KOPT-K1 (cell line): Measurements from ENCODE around the gene ATF7.
A peak's percentile ranks its signal among the peaks of the same experiment; 100 is the strongest.

Experiments
- H3K27ac ChIP-seq: fragments of 200-600 bp; sonication (generic); 2 replicates; pipeline ENCODE4 v1.5.1; 2016; ENCODE audit warnings: antibody characterized with exemption, mild to moderate bottlenecking, low read depth, low read length; ENCODE audit not compliant: poor library complexity, severe bottlenecking
- H3K36me3 ChIP-seq: fragments of 200-600 bp; sonication (generic); 2 replicates; pipeline ENCODE4 v1.5.1; 2017; ENCODE audit warnings: antibody characterized with exemption, mild to moderate bottlenecking, low read length, moderate library complexity; ENCODE audit not compliant: insufficient read depth
- H3K9me3 ChIP-seq: fragments of 200-600 bp; sonication (generic); 2 replicates; pipeline ENCODE4 v1.5.1; 2017; ENCODE audit warnings: antibody characterized with exemption, low read length, mild to moderate bottlenecking; ENCODE audit not compliant: insufficient read depth, poor library complexity, severe bottlenecking

Gene ATF7

DNA sequence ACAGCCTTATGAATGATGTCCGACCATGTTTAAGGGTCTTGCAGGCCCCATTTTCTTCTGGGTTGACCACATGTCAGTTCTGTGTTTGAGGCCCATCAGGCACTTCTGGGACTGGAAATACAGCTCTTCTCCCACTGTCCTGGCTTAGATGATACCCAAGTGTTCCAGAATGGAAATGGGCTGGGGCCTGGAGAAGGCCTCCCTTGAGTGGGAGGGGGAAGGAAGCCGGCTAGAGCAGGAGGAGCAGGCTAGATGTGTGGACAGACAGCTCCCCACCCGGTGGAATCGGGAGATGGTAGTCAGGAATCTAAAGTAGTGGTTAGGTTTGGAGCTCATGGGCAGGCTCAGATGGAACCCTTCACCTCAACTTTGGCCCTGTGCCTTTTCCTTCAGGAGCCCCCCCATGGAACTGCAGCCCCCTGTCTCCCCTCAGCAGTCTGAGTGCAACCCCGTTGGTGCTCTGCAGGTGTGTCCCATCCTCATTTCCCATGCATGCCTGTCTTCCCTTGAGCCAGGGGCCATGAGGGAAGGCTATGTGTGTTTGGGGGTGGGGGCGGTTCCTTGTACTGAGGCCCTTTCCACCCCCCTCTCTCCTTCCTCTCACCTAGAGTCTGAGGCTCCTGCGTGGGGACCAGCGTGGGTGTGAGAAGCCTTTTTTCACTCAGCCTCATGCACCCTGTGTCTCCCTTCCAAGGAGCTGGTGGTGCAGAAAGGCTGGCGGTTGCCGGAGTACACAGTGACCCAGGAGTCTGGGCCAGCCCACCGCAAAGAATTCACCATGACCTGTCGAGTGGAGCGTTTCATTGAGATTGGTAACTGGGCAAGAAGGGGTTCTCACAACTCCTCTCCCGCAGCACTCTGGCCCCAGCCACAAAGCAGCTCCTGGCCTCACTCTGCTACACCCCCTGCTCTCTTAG is 121.9 kb downstream of the ATF7 start:
- Histone ChIP-seq H3K27ac (no peak overlapping the region), H3K9me3 (no peaks in the 10 kb centered on the region), H3K36me3 (peaks cover 43% of the 10 kb centered on the region)

DNA sequence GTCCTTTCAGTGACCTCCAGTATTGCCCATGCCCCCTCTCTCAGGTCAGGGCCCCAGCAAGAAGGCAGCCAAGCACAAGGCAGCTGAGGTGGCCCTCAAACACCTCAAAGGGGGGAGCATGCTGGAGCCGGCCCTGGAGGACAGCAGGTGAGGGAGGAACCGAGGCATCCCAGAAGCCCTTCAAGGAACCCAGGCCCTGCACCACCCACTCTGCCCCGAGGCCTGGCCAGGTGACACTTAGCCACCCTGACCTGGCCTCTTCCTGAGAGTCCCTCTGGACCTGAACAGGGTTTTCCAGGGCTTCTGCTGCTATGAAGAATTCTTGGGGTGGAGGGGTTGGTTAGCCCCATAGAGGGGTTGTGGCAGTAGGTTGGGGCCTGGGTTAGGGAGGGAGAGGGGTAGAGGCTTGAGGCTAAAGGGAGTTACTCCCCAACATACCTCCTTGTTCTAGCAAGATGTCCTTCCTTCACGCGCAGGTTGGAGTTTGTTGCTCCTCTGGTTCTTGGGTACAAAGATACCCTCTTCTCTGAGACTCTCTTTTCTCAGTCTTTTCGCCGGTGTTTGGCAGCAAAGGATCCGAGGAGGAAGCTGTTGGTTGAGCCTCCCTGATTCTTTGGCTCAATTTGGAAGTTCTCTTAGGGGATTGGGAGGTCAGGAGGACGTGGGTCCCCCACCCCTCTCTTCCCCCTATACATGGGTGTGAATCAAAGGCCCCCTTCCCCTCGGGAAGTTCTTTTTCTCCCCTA is 123.0 kb downstream of the ATF7 start:
- Histone ChIP-seq H3K9me3 (no peaks in the 10 kb centered on the region), H3K36me3 (peaks cover 43% of the 10 kb centered on the region), H3K27ac (no peak overlapping the region)

DNA sequence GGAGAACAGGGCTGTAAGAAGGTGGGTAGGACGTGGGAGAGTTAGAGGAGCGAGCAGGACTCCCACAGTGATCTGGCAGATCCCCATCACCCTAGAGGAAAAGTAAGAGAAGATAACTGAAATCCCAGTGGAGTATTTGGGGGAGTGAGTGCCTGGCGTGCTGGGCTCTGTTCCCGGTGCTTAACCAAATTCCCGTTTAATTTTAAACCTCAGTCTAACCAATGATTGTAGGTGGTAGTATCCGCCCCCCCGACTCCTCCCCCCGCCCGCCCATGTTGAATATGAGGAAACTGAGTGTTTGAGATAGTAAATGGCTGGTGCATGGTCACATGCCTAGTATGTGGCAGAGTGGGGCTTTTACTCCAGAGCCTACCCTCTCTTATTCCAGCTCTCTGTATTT is 123.9 kb downstream of the ATF7 start:
- Histone ChIP-seq H3K27ac (peak overlapping the region; percentile 92), H3K9me3 (no peaks in the 10 kb centered on the region), H3K36me3 (peaks cover 38% of the 10 kb centered on the region)

DNA sequence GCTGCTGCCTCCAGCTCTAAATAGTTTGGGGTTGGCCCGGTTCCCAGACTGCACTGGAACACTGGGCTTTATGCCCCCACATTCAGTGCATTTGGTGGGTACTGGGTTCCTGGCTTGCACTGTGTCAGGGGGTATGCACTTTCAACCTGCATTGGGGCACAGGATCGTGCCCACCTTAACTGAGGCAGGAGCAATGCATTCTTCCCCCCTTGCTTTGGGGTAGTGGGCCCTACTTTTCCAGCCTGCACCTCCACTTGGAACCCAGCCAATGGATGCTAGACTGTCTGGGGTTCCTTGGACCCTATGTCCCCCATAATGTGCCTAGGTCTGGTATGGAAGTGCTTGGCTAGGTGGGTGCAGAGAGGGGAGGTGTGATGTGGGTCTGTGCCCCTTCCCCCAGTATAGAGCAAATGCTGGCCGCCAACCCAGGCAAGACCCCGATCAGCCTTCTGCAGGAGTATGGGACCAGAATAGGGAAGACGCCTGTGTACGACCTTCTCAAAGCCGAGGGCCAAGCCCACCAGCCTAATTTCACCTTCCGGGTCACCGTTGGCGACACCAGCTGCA is 124.5 kb downstream of the ATF7 start:
- peaks cover 32% of the 10 kb centered on the region for H3K36me3 ChIP-seq
- H3K27ac ChIP-seq = peak overlapping the region; percentile 92

GRCh38 chr12:53500776-53501614 is 125.2 kb downstream of the ATF7 start, which contains the start of gene TARBP2:
Gene TARBP2 (plus strand): TSS chr12:53501283. CDS start chr12:53501409, 126 bp downstream.
- peaks cover 25% of the 10 kb centered on the region for H3K36me3 ChIP-seq
- H3K27ac ChIP-seq = peak within 1 kb of the TSS; percentile 92
- H3K9me3 ChIP-seq = no peaks in the 10 kb centered on the region

More for the DNA sequence above, 124.5 kb downstream of the ATF7 start:
- H3K9me3 ChIP-seq = no peaks in the 10 kb centered on the region

DNA sequence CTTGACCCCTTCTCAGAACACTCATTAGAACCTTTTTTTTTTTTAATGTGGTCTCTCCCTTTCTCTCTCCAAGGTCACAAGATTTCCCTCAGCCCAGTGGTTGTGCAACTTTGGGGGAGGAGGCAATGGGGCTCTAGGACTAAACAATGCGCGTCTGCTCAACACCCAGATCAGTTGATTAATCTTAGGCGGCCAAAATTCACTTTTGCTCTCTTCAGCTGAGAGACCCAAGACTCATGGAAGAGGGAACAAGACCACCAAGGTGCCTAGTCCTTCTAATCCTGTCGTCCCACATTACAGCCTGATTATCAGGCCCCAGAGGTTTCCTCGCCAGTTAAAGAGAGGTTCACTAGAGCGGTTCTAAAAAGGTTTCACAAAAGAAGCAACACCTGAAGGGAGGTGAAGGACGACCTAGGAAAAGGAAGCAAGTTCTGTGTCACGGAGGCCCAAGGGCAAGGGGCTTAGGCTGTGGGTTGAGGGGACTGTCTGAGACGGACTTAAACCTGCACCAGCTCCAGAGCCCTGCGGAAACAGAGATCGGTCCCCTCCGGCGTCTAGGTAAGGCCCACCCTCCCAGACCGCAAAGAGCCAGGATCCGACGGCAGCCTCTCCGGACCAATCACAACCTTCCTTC is 125.9 kb downstream of the ATF7 start:
- H3K36me3 ChIP-seq = peaks cover 17% of the 10 kb centered on the region
- H3K9me3 ChIP-seq = no peaks in the 10 kb centered on the region
- H3K27ac ChIP-seq = peak overlapping the region; percentile 92

DNA sequence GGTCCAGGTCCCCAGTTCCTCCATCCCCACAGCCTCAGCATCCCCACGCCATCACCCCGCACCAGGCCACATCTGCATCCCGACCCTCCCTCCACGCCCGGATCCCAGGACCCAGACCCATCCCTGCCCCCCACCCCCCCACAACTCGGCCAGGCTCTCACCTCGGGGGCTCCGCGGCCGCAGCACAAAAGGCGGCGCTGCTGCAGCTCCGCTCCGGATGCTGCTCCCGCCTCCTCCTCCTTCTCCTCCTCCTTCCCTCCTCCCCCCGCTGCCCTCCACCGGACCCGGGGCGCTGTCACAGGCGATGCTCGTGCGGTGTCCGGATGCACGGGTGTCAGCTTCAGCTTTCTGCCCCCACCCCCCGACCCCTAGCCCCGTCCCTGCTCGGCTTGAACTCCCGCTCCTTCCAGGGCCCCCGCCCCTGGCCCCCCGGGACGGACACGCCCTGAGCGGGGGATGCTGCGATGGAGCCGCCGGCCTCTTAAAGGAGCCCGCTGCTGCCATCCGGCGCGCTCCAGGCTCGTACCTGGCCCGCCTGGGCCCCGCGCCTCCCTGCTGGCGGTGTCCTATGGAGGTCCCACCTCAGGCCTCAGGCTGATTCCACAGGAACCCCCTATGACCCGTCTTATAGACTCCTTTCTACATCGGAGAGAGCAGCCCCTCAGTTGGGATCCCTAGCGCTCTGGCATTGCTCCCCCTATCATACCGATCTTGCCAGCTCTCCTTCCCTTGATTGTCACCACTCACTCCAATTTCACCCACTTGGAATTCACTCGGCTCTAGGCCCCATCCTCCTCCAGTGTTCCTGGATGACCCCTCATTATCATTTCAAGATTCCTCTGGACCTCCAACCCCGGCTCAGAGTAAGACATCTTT is 126.7 kb downstream of the ATF7 start, which contains the start of gene MAP3K12:
TSS of gene MAP3K12 (minus strand) at position 193 of the 876 bp plus-strand sequence. CDS start 12,067 bp downstream, outside the sequence.
- H3K27ac ChIP-seq = peak within 1 kb of the TSS; percentile 92
- no peaks in the 10 kb centered on the region for H3K9me3 ChIP-seq
- peaks cover 10% of the 10 kb centered on the region for H3K36me3 ChIP-seq

- Histone ChIP-seq H3K27ac (peak overlapping the region; percentile 92), H3K9me3 (no peaks in the 10 kb centered on the region), H3K36me3 (no peaks in the 10 kb centered on the region)
Measured at GRCh38 chr12:53498235-53498630, 127.9 kb downstream of the ATF7 start.

DNA sequence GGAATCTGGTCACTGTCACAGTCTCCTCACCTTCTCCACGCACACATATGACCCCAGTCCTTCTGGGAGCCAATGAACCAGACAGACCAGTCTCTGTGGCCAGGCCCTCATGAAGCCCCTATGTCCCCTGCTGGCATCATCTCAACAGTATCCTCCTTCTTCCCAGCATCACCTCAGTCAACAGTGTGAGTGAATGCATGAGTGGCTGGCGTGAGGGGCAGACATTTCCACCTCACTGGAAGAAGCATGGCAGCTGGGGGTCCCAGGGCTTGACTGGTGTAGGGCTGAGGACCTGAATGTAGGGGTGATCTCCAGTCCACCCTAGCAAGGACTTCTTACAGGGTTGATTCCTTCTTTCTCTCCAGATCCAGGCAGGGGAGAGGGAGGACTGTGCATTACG is 128.7 kb downstream of the ATF7 start:
- Histone ChIP-seq H3K27ac (no peak overlapping the region), H3K36me3 (no peaks in the 10 kb centered on the region), H3K9me3 (no peaks in the 10 kb centered on the region)

DNA sequence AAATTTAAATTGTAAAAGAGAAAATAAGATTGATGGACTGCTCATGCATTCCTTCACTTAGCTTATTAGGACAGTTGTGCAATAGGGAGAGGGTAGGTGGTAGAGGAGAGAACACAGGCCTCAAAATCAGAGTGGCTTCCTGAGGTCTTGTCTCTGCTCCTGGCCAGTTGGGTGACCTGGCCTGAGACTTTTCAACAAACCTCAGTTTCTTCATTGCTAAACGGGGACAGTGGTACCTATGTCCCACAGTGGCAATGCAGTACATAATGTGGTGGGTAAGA is 129.5 kb downstream of the ATF7 start:
- Histone ChIP-seq H3K9me3 (no peaks in the 10 kb centered on the region), H3K36me3 (no peaks in the 10 kb centered on the region), H3K27ac (no peak overlapping the region)

GRCh38 chr12:53495903-53496751 is 130.1 kb downstream of the ATF7 start:
- Histone ChIP-seq H3K27ac (no peak overlapping the region), H3K9me3 (no peaks in the 10 kb centered on the region), H3K36me3 (no peaks in the 10 kb centered on the region)

GRCh38 chr12:53493610-53494391 is 132.4 kb downstream of the ATF7 start:
- Histone ChIP-seq H3K27ac (peak overlapping the region; percentile 31), H3K9me3 (no peaks in the 10 kb centered on the region), H3K36me3 (no peaks in the 10 kb centered on the region)
